SU-DHL-6 (cell line): ENCODE results near the gene SLC41A1.

Experiments used
- CTCF ChIP-seq: fragments of 200-600 bp; sonication (generic); IDR thresholded peaks from one replicate; pipeline ENCODE4 v1.5.1; 2017; ENCODE audit warnings: antibody characterized with exemption, mild to moderate bottlenecking, low read length, moderate library complexity; ENCODE audit not compliant: insufficient read depth, poor library complexity, severe bottlenecking
- EZH2phosphoT487 ChIP-seq: fragments of 200-600 bp; sonication (generic), shearing (Covaris generic); conservative IDR thresholded peaks from 2 replicates; pipeline ENCODE4 v1.6.1; 2018; ENCODE audit warnings: mild to moderate bottlenecking, antibody characterized with exemption, low read length, moderate library complexity, mixed read lengths

DNA sequence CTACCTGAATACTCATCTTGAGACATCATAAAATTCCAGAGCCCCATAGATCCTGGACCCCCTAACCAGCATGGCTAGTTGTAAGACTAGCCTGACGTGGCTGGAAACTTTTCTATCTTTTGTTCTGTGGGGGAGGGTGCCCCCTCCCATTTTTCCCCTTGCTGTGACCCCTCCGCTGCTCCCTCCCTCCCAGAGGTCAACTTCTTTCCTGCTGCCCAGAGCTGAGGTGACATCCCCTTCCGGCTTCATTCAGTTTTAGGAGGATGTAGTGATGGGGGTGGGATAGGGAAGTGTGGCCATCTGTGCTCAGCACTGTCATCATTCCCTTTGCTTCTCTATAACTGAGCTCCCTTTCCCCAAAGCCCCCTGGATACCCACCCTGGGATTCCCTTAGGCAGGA lies 4.4 kb upstream of the SLC41A1 start:
- TF ChIP-seq CTCF (no peak), EZH2phosphoT487 (no peak)
